HG03469 (cell line): Measurements from ENCODE around the gene NTRK1.

ENCODE experiments used
- ATAC-seq: cut with Tn5 transposase; IDR thresholded peaks from one replicate; pipeline ENCODE4 v1.9.1; 2021; ENCODE audit warnings: mild to moderate bottlenecking, moderate library complexity, moderate number of reproducible peaks; ENCODE audit not compliant: unreplicated experiment

The NTRK1 gene

GRCh38 chr1:156877433-156878170 lies 16.9 kb downstream of the NTRK1 start:
- no peak for ATAC-seq

- ATAC-seq: no peak
Measured at GRCh38 chr1:156879876-156880275, 19.2 kb downstream of the NTRK1 start.

- no peak for ATAC-seq
Measured at GRCh38 chr1:156880473-156880872, 19.8 kb downstream of the NTRK1 start.

GRCh38 chr1:156881101-156881500 lies 20.4 kb downstream of the NTRK1 start:
- ATAC-seq: no peak

- no peak for ATAC-seq
Measured at GRCh38 chr1:156881663-156882062, 21.0 kb downstream of the NTRK1 start.

- no peak for ATAC-seq
Measured at GRCh38 chr1:156882543-156882942, 21.9 kb downstream of the NTRK1 start.

GRCh38 chr1:156883919-156884318 lies 23.3 kb downstream of the NTRK1 start:
- no peak for ATAC-seq

GRCh38 chr1:156884560-156885184 lies 24.0 kb downstream of the NTRK1 start:
- ATAC-seq: no peak

GRCh38 chr1:156885314-156885713 lies 24.6 kb downstream of the NTRK1 start:
- no peak for ATAC-seq

GRCh38 chr1:156885880-156886355 lies 25.3 kb downstream of the NTRK1 start:
- ATAC-seq: no peak

- ATAC-seq: no peak
Measured at GRCh38 chr1:156886583-156887281, 26.1 kb downstream of the NTRK1 start.

- no peak for ATAC-seq
Measured at GRCh38 chr1:156887317-156887716, 26.7 kb downstream of the NTRK1 start.

- no peak for ATAC-seq
Measured at GRCh38 chr1:156887734-156888133, 27.1 kb downstream of the NTRK1 start.

- no peak for ATAC-seq
Measured at GRCh38 chr1:156889802-156890580, 29.3 kb downstream of the NTRK1 start.

GRCh38 chr1:156892190-156893047 lies 31.8 kb downstream of the NTRK1 start:
- ATAC-seq: no peak

GRCh38 chr1:156893048-156893953 lies 32.6 kb downstream of the NTRK1 start, which contains the start of gene PEAR1:
PEAR1 (plus strand) TSS chr1:156893718; CDS start chr1:156903927, 10,209 bp downstream.
- ATAC-seq: no peak

GRCh38 chr1:156894001-156894400 lies 33.3 kb downstream of the NTRK1 start:
- no peak for ATAC-seq

GRCh38 chr1:156894711-156895454 lies 34.2 kb downstream of the NTRK1 start:
- ATAC-seq: no peak
